ENCODE measurements around the gene PXDN.

DNA sequence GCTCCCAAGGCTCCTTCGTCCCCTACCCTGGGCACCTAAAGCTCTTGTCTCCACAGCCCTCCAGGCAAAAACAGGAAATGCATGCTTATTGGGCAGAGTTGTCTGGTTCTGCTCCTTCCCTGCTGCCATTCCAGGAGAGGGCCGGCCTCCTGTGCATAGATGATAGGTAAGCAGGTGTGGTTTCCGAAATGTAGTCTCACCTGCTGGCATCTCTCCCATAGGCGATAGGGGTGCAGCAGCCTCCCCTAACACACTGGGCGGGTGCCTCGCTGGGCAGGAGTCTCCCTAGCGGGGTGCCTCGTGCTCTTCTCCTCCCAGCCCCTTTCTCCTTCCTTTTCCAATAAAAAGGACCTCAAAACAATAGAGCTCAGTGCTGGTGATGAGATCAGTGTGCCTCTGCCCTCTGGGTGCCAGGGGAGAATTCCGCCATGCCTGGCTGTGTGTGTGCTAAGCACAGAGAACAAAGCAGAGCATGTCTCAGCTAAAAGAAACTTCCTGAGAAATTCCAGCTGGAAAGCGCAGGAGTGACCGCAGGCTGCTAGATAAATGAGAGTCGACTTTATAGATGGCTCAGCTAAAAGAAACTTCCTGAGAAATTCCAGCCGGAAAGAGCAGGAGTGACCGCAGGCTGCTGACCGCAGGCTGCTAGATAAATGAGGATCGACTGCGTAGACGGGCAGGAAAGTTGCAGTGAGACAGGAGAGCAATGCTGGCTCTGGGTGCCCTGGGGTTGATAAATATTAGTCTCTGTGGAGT lies 11.3 kb upstream of the PXDN start:
- TF ChIP-seq, protein P1, sequence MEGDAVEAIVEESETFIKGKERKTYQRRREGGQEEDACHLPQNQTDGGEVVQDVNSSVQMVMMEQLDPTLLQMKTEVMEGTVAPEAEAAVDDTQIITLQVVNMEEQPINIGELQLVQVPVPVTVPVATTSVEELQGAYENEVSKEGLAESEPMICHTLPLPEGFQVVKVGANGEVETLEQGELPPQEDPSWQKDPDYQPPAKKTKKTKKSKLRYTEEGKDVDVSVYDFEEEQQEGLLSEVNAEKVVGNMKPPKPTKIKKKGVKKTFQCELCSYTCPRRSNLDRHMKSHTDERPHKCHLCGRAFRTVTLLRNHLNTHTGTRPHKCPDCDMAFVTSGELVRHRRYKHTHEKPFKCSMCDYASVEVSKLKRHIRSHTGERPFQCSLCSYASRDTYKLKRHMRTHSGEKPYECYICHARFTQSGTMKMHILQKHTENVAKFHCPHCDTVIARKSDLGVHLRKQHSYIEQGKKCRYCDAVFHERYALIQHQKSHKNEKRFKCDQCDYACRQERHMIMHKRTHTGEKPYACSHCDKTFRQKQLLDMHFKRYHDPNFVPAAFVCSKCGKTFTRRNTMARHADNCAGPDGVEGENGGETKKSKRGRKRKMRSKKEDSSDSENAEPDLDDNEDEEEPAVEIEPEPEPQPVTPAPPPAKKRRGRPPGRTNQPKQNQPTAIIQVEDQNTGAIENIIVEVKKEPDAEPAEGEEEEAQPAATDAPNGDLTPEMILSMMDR (conservative IDR thresholded peaks at IDR 0.05; ENCODE audit: low read depth, low read length) = no peak
- TF ChIP-seq EZH2 (IDR thresholded peaks at IDR 0.05; ENCODE audit: low read length, unreplicated experiment) = no peak

Data from PC-3 (cell line).